ENCODE measurements around the gene DACT1. TPM values are rescaled to one million over a fixed set of nuclear protein-coding genes. Genes with fewer than 3 reads are reported as not detected.
A peak's percentile ranks its signal among the peaks of the same experiment; 100 is the strongest.

Gene DACT1
- polyA plus RNA-seq, 1 donor from 2014 or later = 125 TPM

DNA sequence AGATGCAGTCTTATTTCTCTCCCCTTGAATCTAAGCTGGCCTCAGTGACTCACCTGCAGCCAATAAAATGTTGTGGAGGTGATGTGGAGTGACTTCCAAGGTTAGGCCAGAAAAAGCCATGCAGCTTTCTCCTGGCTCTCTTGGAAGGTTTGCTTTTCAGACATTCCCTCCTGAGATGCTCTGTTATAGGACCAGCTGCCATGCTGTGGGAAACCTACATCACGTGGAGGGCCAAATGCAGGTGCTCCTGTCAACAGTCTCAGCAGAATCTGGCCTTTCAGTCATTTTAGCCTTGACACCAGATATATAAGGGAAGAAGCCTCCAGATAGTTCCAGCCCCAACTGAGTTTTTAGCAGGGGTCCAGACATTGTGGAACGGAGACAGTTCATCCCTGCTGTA is 38.1 kb upstream of the DACT1 start:
- H3K4me2 ChIP-seq (ENCODE audit: low read length) = no peak overlapping the region
- H3K27ac ChIP-seq (ENCODE audit: low read length) = no peak overlapping the region
- H4K20me1 ChIP-seq (ENCODE audit: insufficient read depth) = no peaks in the 10 kb centered on the region
- H3F3A ChIP-seq (ENCODE audit: insufficient read depth, low read length, poor library complexity, severe bottlenecking) = no peaks in the 10 kb centered on the region
- H3K4me3 ChIP-seq (ENCODE audit: low read length) = no peak overlapping the region
- no peaks in the 10 kb centered on the region for H3K9me3 ChIP-seq (ENCODE audit: low read length)
- H3K36me3 ChIP-seq (ENCODE audit: insufficient read depth, low read length) = no peaks in the 10 kb centered on the region
- H3K9me2 ChIP-seq (ENCODE audit: insufficient read depth, low read length) = no peaks in the 10 kb centered on the region
- TF ChIP-seq RAD21 (conservative IDR thresholded peaks at IDR 0.05) (no peak), EP300 (conservative IDR thresholded peaks at IDR 0.05; ENCODE audit: poor library complexity, severe bottlenecking) (no peak), EZH2 (IDR thresholded peaks at IDR 0.05; ENCODE audit: borderline replicate concordance, insufficient read depth, low read length, poor library complexity, severe bottlenecking) (no peak), POLR2AphosphoS5 (IDR thresholded peaks at IDR 0.05) (no peak), MXI1 (conservative IDR thresholded peaks at IDR 0.05; ENCODE audit: poor library complexity, severe bottlenecking) (no peak), TAF1 (IDR thresholded peaks at IDR 0.05; ENCODE audit: low read depth) (no peak), SMC3 (conservative IDR thresholded peaks at IDR 0.05; ENCODE audit: poor library complexity) (no peak)
- TF ChIP-seq, protein P1, sequence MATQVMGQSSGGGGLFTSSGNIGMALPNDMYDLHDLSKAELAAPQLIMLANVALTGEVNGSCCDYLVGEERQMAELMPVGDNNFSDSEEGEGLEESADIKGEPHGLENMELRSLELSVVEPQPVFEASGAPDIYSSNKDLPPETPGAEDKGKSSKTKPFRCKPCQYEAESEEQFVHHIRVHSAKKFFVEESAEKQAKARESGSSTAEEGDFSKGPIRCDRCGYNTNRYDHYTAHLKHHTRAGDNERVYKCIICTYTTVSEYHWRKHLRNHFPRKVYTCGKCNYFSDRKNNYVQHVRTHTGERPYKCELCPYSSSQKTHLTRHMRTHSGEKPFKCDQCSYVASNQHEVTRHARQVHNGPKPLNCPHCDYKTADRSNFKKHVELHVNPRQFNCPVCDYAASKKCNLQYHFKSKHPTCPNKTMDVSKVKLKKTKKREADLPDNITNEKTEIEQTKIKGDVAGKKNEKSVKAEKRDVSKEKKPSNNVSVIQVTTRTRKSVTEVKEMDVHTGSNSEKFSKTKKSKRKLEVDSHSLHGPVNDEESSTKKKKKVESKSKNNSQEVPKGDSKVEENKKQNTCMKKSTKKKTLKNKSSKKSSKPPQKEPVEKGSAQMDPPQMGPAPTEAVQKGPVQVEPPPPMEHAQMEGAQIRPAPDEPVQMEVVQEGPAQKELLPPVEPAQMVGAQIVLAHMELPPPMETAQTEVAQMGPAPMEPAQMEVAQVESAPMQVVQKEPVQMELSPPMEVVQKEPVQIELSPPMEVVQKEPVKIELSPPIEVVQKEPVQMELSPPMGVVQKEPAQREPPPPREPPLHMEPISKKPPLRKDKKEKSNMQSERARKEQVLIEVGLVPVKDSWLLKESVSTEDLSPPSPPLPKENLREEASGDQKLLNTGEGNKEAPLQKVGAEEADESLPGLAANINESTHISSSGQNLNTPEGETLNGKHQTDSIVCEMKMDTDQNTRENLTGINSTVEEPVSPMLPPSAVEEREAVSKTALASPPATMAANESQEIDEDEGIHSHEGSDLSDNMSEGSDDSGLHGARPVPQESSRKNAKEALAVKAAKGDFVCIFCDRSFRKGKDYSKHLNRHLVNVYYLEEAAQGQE (IDR thresholded peaks at IDR 0.05; ENCODE audit: borderline replicate concordance) = no peak
- TF ChIP-seq, protein P2, sequence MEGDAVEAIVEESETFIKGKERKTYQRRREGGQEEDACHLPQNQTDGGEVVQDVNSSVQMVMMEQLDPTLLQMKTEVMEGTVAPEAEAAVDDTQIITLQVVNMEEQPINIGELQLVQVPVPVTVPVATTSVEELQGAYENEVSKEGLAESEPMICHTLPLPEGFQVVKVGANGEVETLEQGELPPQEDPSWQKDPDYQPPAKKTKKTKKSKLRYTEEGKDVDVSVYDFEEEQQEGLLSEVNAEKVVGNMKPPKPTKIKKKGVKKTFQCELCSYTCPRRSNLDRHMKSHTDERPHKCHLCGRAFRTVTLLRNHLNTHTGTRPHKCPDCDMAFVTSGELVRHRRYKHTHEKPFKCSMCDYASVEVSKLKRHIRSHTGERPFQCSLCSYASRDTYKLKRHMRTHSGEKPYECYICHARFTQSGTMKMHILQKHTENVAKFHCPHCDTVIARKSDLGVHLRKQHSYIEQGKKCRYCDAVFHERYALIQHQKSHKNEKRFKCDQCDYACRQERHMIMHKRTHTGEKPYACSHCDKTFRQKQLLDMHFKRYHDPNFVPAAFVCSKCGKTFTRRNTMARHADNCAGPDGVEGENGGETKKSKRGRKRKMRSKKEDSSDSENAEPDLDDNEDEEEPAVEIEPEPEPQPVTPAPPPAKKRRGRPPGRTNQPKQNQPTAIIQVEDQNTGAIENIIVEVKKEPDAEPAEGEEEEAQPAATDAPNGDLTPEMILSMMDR (IDR thresholded peaks at IDR 0.05; ENCODE audit: poor library complexity, severe bottlenecking) = no peak
- no peaks in the 10 kb centered on the region for H3K27me3 ChIP-seq (ENCODE audit: insufficient read depth, low read depth, low read length)
- H3K9ac ChIP-seq (ENCODE audit: low read length) = no peak overlapping the region
- H2AFZ ChIP-seq (ENCODE audit: low read depth, low read length) = no peak overlapping the region
- no peaks in the 10 kb centered on the region for H3K79me2 ChIP-seq (replicated peaks; ENCODE audit: insufficient read depth, low read length)

DNA sequence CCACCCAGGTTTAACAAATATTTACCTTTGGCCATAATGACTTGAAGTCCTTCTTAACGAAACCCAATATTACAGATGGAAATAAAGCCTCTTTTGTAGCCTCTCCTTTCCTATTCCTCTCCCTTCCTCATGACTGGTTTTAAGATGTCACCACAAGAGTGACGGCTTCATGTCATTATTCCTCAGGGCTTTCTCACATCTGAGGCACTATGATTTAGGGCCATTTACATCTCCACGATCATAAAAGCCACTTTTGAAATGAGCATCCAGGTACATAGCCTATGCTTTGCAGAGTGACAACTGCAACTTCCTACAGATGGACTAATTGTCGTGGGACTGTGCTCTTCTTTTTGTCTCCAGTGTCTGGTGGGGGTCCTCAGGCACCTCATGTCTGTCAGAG is 32.3 kb upstream of the DACT1 start:
- TF ChIP-seq, protein P2 (IDR thresholded peaks at IDR 0.05; ENCODE audit: poor library complexity, severe bottlenecking) = no peak
- peak; percentile 74 for TF ChIP-seq POLR2AphosphoS5 (IDR thresholded peaks at IDR 0.05)
- no peak for TF ChIP-seq TAF1 (IDR thresholded peaks at IDR 0.05; ENCODE audit: low read depth)
- no peak for TF ChIP-seq MXI1 (conservative IDR thresholded peaks at IDR 0.05; ENCODE audit: poor library complexity, severe bottlenecking)
- TF ChIP-seq EP300 (conservative IDR thresholded peaks at IDR 0.05; ENCODE audit: poor library complexity, severe bottlenecking) = peak; percentile 91
- no peak for TF ChIP-seq SMC3 (conservative IDR thresholded peaks at IDR 0.05; ENCODE audit: poor library complexity)
- H3K9me3 ChIP-seq (ENCODE audit: low read length) = no peaks in the 10 kb centered on the region
- H2AFZ ChIP-seq (ENCODE audit: low read depth, low read length) = no peak overlapping the region
- H3K27me3 ChIP-seq (ENCODE audit: insufficient read depth, low read depth, low read length) = no peaks in the 10 kb centered on the region
- H3F3A ChIP-seq (ENCODE audit: insufficient read depth, low read length, poor library complexity, severe bottlenecking) = no peaks in the 10 kb centered on the region
- no peak overlapping the region for H3K4me2 ChIP-seq (ENCODE audit: low read length)
- no peaks in the 10 kb centered on the region for H3K79me2 ChIP-seq (replicated peaks; ENCODE audit: insufficient read depth, low read length)
- H3K4me3 ChIP-seq (ENCODE audit: low read length) = peak overlapping the region; percentile 13
- peak overlapping the region; percentile 81 for H3K27ac ChIP-seq (ENCODE audit: low read length)
- H3K9me2 ChIP-seq (ENCODE audit: insufficient read depth, low read length) = no peaks in the 10 kb centered on the region
- no peaks in the 10 kb centered on the region for H3K36me3 ChIP-seq (ENCODE audit: insufficient read depth, low read length)
- no peaks in the 10 kb centered on the region for H4K20me1 ChIP-seq (ENCODE audit: insufficient read depth)
- peak overlapping the region; percentile 6 for H3K9ac ChIP-seq (ENCODE audit: low read length)
